Peyer's patch (tissue), 4 donors: Measurements from ENCODE around the gene FAM174B.

Experiments used
- CTCF ChIP-seq, 6 experiments: fragments of 450-650 bp in 4 of 6; fragments of 200-600 bp in 2 of 6; sonication (generic) in 1 of 6; IDR thresholded peaks; one replicate each; pipeline ENCODE4 v1.5.1; 2017 to 2019; ENCODE audit warnings: antibody characterized with exemption in 6 of 6, mild to moderate bottlenecking in 3 of 6, moderate library complexity in 1 of 6
- POLR2A ChIP-seq, 2 donors: fragments of 450-650 bp; IDR thresholded peaks; one replicate each; pipeline ENCODE4 v1.5.1; 2017; ENCODE audit warnings: antibody characterized with exemption in 2 of 2, mild to moderate bottlenecking in 2 of 2, moderate library complexity in 2 of 2

- TF ChIP-seq CTCF (IDR thresholded peaks at IDR 0.05) = no peak
- TF ChIP-seq POLR2A (IDR thresholded peaks at IDR 0.05) = no peak
Observed at GRCh38 chr15:92623435-92623834, 32.1 kb downstream of the FAM174B start.
